ENCODE data around the gene MYT1. TPM values are rescaled to one million over a fixed set of nuclear protein-coding genes. Genes with fewer than 3 reads are reported as not detected.

The MYT1 gene
- total RNA-seq, 2 donors from 2014 or later: 0.99 TPM; not detected in 1

GRCh38 chr20:64157878-64158277, 6.4 kb upstream of the MYT1 start:
- no peaks in the 10 kb centered on the region for H3K27me3 ChIP-seq

GRCh38 chr20:64158346-64159285, 5.6 kb upstream of the MYT1 start:
- no peaks in the 10 kb centered on the region for H3K4me1 ChIP-seq
- intact Hi-C loops (cut with DNase I): no loop called here
- no peaks in the 10 kb centered on the region for H3K9me3 ChIP-seq
- no peaks in the 10 kb centered on the region for H3K36me3 ChIP-seq (replicated peaks in 1 of 2; ENCODE audit: insufficient read depth in 1 of 2, low read depth in 2 of 2)
- no peak for TF ChIP-seq POLR2A (IDR thresholded peaks at IDR 0.05)
- H3K27me3 ChIP-seq: no peaks in the 10 kb centered on the region
- ATAC-seq (no peak), DNase-seq (no peak)
- H3K27ac ChIP-seq: no peak overlapping the region
- WGBS, 2 donors: 57% methylated on average over 7 to 8 of the region's 9 CpGs
- H3K4me3 ChIP-seq: no peak overlapping the region

More at GRCh38 chr20:64157878-64158277, 6.4 kb upstream of the MYT1 start:
- intact Hi-C loops (cut with DNase I): no loop called here
- ATAC-seq (no peak), DNase-seq (no peak)
- H3K9me3 ChIP-seq: no peaks in the 10 kb centered on the region
- 57% methylated on average over 1 of the region's 1 CpG; no CpG with 5 or more reads in 1 of the 2 donors for WGBS, 2 donors
- no peak overlapping the region for H3K27ac ChIP-seq
- no peaks in the 10 kb centered on the region for H3K36me3 ChIP-seq (replicated peaks in 1 of 2; ENCODE audit: insufficient read depth in 1 of 2, low read depth in 2 of 2)
- H3K4me1 ChIP-seq: no peaks in the 10 kb centered on the region
- H3K4me3 ChIP-seq: no peak overlapping the region
- TF ChIP-seq CTCF (IDR thresholded peaks at IDR 0.05) (no peak), POLR2A (IDR thresholded peaks at IDR 0.05) (no peak)

- TF ChIP-seq CTCF (IDR thresholded peaks at IDR 0.05): no peak
- no peak for TF ChIP-seq POLR2A (IDR thresholded peaks at IDR 0.05)
- H3K4me3 ChIP-seq: no peak overlapping the region
- H3K27me3 ChIP-seq: no peaks in the 10 kb centered on the region
- no peak for ATAC-seq
- intact Hi-C loops (cut with DNase I): no loop called here
- WGBS, 2 donors: 67 to 72% methylated on average over 5 to 8 of the region's 8 CpGs
- no peaks in the 10 kb centered on the region for H3K9me3 ChIP-seq
- H3K4me1 ChIP-seq: no peaks in the 10 kb centered on the region
- no peak overlapping the region for H3K27ac ChIP-seq
- DNase-seq: no peak
- H3K36me3 ChIP-seq (replicated peaks in 1 of 2; ENCODE audit: insufficient read depth in 1 of 2, low read depth in 2 of 2): no peaks in the 10 kb centered on the region
Observed at GRCh38 chr20:64159286-64159680, 5.0 kb upstream of the MYT1 start.

GRCh38 chr20:64159711-64160110, 4.5 kb upstream of the MYT1 start:
- intact Hi-C loops (cut with DNase I): no loop called here
- WGBS, 2 donors: 51 to 57% methylated on average over 5 to 7 of the region's 7 CpGs
- Histone ChIP-seq H3K9me3 (no peaks in the 10 kb centered on the region), H3K27ac (no peak overlapping the region), H3K4me3 (no peak overlapping the region), H3K4me1 (no peaks in the 10 kb centered on the region), H3K27me3 (no peaks in the 10 kb centered on the region), H3K36me3 (replicated peaks in 1 of 2; ENCODE audit: insufficient read depth in 1 of 2, low read depth in 2 of 2) (no peaks in the 10 kb centered on the region)
- no peak for TF ChIP-seq POLR2A (IDR thresholded peaks at IDR 0.05)
- TF ChIP-seq CTCF (IDR thresholded peaks at IDR 0.05): no peak
- no peak for DNase-seq
- ATAC-seq: no peak

GRCh38 chr20:64160118-64160517, 4.1 kb upstream of the MYT1 start:
- ATAC-seq: no peak

More at GRCh38 chr20:64160118-64160517, 4.1 kb upstream of the MYT1 start:
- WGBS, 2 donors: 33 to 40% methylated on average over 2 to 5 of the region's 5 CpGs
- DNase-seq: no peak
- intact Hi-C loops (cut with DNase I): no loop called here
- Histone ChIP-seq H3K36me3 (replicated peaks in 1 of 2; ENCODE audit: insufficient read depth in 1 of 2, low read depth in 2 of 2) (no peaks in the 10 kb centered on the region), H3K9me3 (no peaks in the 10 kb centered on the region), H3K4me1 (no peaks in the 10 kb centered on the region), H3K27ac (no peak overlapping the region), H3K4me3 (no peak overlapping the region), H3K27me3 (no peaks in the 10 kb centered on the region)
- TF ChIP-seq CTCF (IDR thresholded peaks at IDR 0.05) (no peak), POLR2A (IDR thresholded peaks at IDR 0.05) (no peak)
